Adrenal gland (tissue), 5 donors: ENCODE results near the gene CTNND2.

Experiments used
- POLR2A ChIP-seq, 2 donors: fragments of 450-650 bp; IDR thresholded peaks; one replicate each; pipeline ENCODE4 v1.6.1; 2017; ENCODE audit warnings: antibody characterized with exemption in 2 of 2, mild to moderate bottlenecking in 2 of 2, moderate library complexity in 1 of 2
- TF ChIP-seq, protein P1 (sequence below), 6 experiments: fragments of 450-650 bp in 4 of 6; fragments of 200-600 bp in 2 of 6; sonication (generic) in 1 of 6; IDR thresholded peaks; 1 replicate in 5 of 6; 2 replicates in 1 of 6; pipeline versions ENCODE4 v1.5.1 to v1.8.0; 2016 to 2021; ENCODE audit warnings: antibody characterized with exemption in 6 of 6, mild to moderate bottlenecking in 2 of 6, moderate library complexity in 1 of 6
- donor health status: DM: no; HTN: no; CAD: no.

DNA sequence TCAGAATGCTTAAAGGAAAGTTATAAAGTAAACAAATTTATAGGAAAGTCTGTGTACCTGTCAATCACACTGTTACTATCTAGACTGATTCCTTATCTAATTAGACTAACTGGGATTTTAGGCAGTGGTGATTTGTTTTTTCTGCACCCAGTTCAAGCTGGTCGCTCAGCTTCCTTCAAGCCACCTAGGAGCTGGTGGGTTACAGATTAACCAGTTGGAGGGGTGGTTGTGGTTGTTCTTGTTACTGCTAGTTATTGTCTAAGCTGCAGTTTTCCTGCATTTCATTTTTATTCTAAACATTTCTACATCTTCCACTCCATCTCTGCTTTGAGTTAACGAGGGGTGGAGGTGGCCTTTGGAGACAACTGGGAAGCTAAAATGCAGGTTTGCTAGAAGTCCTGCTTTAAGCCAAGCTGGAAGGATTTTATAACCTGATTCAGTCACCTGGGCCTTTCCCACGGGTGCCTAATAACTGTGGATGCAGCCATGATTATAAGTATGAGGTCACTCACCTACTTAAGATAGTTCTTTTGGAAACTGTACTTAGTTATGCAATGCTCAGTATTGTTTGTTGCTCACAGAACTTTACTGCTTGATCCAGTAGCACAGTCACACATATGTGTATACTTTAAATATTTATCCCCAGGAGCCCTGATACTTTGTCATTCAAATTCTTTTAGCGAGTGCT lies 839.3 kb downstream of the CTNND2 start:
- TF ChIP-seq, protein P1, sequence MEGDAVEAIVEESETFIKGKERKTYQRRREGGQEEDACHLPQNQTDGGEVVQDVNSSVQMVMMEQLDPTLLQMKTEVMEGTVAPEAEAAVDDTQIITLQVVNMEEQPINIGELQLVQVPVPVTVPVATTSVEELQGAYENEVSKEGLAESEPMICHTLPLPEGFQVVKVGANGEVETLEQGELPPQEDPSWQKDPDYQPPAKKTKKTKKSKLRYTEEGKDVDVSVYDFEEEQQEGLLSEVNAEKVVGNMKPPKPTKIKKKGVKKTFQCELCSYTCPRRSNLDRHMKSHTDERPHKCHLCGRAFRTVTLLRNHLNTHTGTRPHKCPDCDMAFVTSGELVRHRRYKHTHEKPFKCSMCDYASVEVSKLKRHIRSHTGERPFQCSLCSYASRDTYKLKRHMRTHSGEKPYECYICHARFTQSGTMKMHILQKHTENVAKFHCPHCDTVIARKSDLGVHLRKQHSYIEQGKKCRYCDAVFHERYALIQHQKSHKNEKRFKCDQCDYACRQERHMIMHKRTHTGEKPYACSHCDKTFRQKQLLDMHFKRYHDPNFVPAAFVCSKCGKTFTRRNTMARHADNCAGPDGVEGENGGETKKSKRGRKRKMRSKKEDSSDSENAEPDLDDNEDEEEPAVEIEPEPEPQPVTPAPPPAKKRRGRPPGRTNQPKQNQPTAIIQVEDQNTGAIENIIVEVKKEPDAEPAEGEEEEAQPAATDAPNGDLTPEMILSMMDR (IDR thresholded peaks at IDR 0.05), result no peak
- TF ChIP-seq POLR2A (IDR thresholded peaks at IDR 0.05), result no peak
